BLaER1 treated with 17β-estradiol and CSF1 and Interleukin-3, amounts not matched to agents 10 nM and 100 nM (cell line): ENCODE data around the gene PIK3R2.
A peak's percentile ranks its signal among the peaks of the same experiment; 100 is the strongest.

Experiments
- H3K27ac ChIP-seq, 11 experiments: shearing (Covaris generic); formaldehyde crosslinking; 2 replicates each; pipeline ENCODE4 v1.8.1; 2022
- H3K27me3 ChIP-seq, 11 experiments: shearing (Covaris generic); formaldehyde crosslinking; 2 replicates each; pipeline ENCODE4 v1.8.1; 2022
- H3K36me3 ChIP-seq, 11 experiments: shearing (Covaris generic); formaldehyde crosslinking; 2 replicates each; pipeline ENCODE4 v1.8.1; 2022
- H3K4me1 ChIP-seq, 10 experiments: shearing (Covaris generic); formaldehyde crosslinking; 2 replicates each; pipeline ENCODE4 v1.8.1; 2022
- H3K4me2 ChIP-seq, 11 experiments: shearing (Covaris generic); formaldehyde crosslinking; 2 replicates each; pipeline ENCODE4 v1.8.1; 2022
- H3K4me3 ChIP-seq, 10 experiments: shearing (Covaris generic); formaldehyde crosslinking; 2 replicates each; pipeline ENCODE4 v1.8.1; 2022
- H3K9ac ChIP-seq, 11 experiments: shearing (Covaris generic); formaldehyde crosslinking; 2 replicates each; pipeline ENCODE4 v1.8.1; 2022
- H3K9me3 ChIP-seq, 11 experiments: shearing (Covaris generic); formaldehyde crosslinking; replicated peaks in 1 of 11; 2 replicates each; pipeline ENCODE4 v1.8.1; 2022
- H4K20me1 ChIP-seq, 11 experiments: shearing (Covaris generic); formaldehyde crosslinking; 2 replicates each; pipeline ENCODE4 v1.8.1; 2022
- Cebpa-rat ChIP-seq, 11 experiments: shearing (Covaris generic); IDR thresholded peaks; 2 replicates each; pipeline ENCODE4 v1.8.1; 2022

PIK3R2 gene

GRCh38 chr19:18202397-18202777 lies 49.4 kb downstream of the PIK3R2 start:
- peaks cover 24 to 50% (median 44%) of the 10 kb centered on the region in 10 experiments for H3K4me1 ChIP-seq
- H3K27me3 ChIP-seq = no peaks in the 10 kb centered on the region
- H4K20me1 ChIP-seq = peaks cover 0 to 21% (median 8%) of the 10 kb centered on the region in 11 experiments; a peak in 7 of 22 replicates
- H3K27ac ChIP-seq = peak overlapping the region in 2 of 11 experiments; percentile 18 to 39; a peak in 2 of 22 replicates
- H3K36me3 ChIP-seq = peaks cover 25 to 41% (median 33%) of the 10 kb centered on the region in 11 experiments; a peak in 20 of 22 replicates
- H3K9me3 ChIP-seq = no peaks in the 10 kb centered on the region
- H3K4me2 ChIP-seq = peak overlapping the region; percentile 91 to 100 (median 99)
- H3K4me3 ChIP-seq = peak overlapping the region in 9 of 10 experiments; percentile 67 to 83 (median 74); a peak in 13 of 20 replicates
- no peak for TF ChIP-seq Cebpa-rat (IDR thresholded peaks at IDR 0.05)
- peak overlapping the region in 8 of 11 experiments; percentile 54 to 74 (median 72); a peak in 13 of 22 replicates for H3K9ac ChIP-seq

GRCh38 chr19:18202778-18203407 lies 49.9 kb downstream of the PIK3R2 start:
- Histone ChIP-seq H3K4me3 (peak overlapping the region; percentile 62 to 83 (median 74)), H3K9me3 (no peaks in the 10 kb centered on the region), H3K27ac (peak overlapping the region in 4 of 11 experiments; percentile 8 to 39 (median 28); a peak in 5 of 22 replicates), H3K9ac (peak overlapping the region; percentile 26 to 74 (median 68); a peak in 20 of 22 replicates), H3K4me2 (peak overlapping the region; percentile 91 to 100 (median 99)), H4K20me1 (peaks cover 0 to 21% (median 8%) of the 10 kb centered on the region in 11 experiments; a peak in 7 of 22 replicates), H3K36me3 (peaks cover 20 to 36% (median 31%) of the 10 kb centered on the region in 11 experiments; a peak in 20 of 22 replicates), H3K4me1 (peaks cover 24 to 50% (median 44%) of the 10 kb centered on the region in 10 experiments), H3K27me3 (no peaks in the 10 kb centered on the region)
- TF ChIP-seq Cebpa-rat (IDR thresholded peaks at IDR 0.05) = no peak

DNA sequence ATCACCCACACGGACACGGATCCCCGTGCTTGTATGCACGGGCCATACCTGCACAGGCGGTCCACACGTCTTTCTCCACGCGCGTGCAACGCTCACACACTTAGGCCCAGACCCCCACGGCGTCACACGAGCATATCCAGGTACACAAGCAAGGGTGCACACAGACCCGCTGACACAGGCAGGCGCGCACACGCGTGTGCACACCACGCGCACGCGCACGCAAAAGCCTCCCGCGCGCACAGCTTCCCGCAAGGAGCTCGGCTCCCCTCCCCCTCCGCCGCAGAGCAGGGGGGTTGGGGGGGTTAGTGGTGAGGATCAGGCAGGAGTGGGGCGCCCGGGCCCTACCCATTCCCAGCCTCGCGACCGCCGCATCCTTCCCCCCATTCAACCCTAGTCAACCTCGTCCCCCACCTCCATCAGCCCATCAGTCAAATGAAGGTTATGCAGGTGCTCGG lies 50.5 kb downstream of the PIK3R2 start:
- Histone ChIP-seq H3K9me3 (no peaks in the 10 kb centered on the region), H3K9ac (peak overlapping the region; percentile 26 to 74 (median 68); a peak in 21 of 22 replicates), H3K4me2 (peak overlapping the region; percentile 91 to 100 (median 99)), H3K36me3 (peaks cover 15 to 31% (median 25%) of the 10 kb centered on the region in 11 experiments; a peak in 20 of 22 replicates), H4K20me1 (peaks cover 0 to 21% (median 8%) of the 10 kb centered on the region in 11 experiments; a peak in 7 of 22 replicates), H3K27ac (peak overlapping the region in 4 of 11 experiments; percentile 18 to 39 (median 38); a peak in 6 of 22 replicates), H3K4me3 (peak overlapping the region; percentile 62 to 83 (median 74)), H3K27me3 (no peaks in the 10 kb centered on the region), H3K4me1 (peaks cover 24 to 50% (median 44%) of the 10 kb centered on the region in 10 experiments)
- no peak for TF ChIP-seq Cebpa-rat (IDR thresholded peaks at IDR 0.05)

GRCh38 chr19:18203863-18204393 lies 51.0 kb downstream of the PIK3R2 start, which contains the start of gene RAB3A:
RAB3A (minus strand) TSS chr19:18204042; CDS start chr19:18202740, 1,302 bp downstream.
- Histone ChIP-seq H3K4me3 (peak within 1 kb of the TSS; percentile 74 to 83 (median 77)), H3K27me3 (no peaks in the 10 kb centered on the region), H4K20me1 (peaks cover 0 to 21% (median 8%) of the 10 kb centered on the region in 11 experiments; a peak in 7 of 22 replicates), H3K36me3 (peaks cover 10 to 26% (median 20%) of the 10 kb centered on the region in 11 experiments; a peak in 19 of 22 replicates), H3K4me1 (peaks cover 24 to 53% (median 44%) of the 10 kb centered on the region in 10 experiments), H3K4me2 (peak within 1 kb of the TSS; percentile 97 to 100 (median 99)), H3K9me3 (no peaks in the 10 kb centered on the region), H3K27ac (peak within 1 kb of the TSS; percentile 79 to 96 (median 91)), H3K9ac (peak within 1 kb of the TSS; percentile 84 to 95 (median 88))
- TF ChIP-seq Cebpa-rat (IDR thresholded peaks at IDR 0.05) = no peak

DNA sequence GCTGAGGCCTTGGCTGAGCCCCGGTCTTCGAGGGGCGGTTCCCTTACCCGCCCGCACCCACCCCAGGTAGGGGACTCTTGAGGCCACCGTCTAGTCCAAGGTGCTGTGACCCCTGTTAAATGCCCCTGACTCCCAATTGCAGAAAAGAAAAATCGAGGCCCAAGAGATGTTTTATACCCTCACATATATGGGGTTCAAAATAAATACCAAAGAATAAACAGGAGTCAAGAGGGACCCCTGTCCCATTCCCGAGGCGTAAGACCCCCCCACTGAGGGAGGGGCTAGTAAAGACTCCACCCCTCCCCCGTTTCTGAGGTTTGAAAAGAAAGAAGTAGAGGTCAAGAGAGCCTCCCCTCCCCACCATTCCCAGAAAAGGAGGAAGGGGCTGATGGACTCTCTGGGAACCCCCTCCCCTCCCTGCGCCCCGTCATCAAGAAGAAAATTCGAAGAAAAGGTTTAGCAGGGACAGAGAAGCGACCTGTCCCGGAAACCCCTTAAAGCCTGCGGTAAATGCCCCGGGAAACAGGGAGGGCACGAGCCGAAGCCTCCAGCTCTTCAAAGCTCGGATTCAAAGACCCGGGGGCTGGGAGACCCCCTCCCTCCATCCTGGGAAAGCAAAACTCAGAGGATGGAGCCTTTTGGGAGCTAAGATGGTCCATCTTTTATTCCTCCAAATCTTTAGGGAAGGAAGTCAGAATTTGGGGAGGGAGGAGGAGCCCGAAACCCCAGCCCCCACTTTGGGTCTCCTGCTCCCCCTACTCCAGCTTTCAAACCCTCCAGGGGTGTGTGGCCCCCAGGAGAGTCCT lies 51.6 kb downstream of the PIK3R2 start:
- no peak for TF ChIP-seq Cebpa-rat (IDR thresholded peaks at IDR 0.05)
- H3K9me3 ChIP-seq = no peaks in the 10 kb centered on the region
- H3K9ac ChIP-seq = peak overlapping the region; percentile 84 to 95 (median 88)
- peak overlapping the region; percentile 67 to 83 (median 76) for H3K4me3 ChIP-seq
- H3K4me2 ChIP-seq = peak overlapping the region; percentile 83 to 100 (median 98)
- H3K27ac ChIP-seq = peak overlapping the region; percentile 79 to 96 (median 91)
- H4K20me1 ChIP-seq = peaks cover 0 to 21% (median 8%) of the 10 kb centered on the region in 11 experiments; a peak in 7 of 22 replicates
- H3K36me3 ChIP-seq = peaks cover 3 to 19% (median 14%) of the 10 kb centered on the region in 11 experiments; a peak in 19 of 22 replicates
- H3K27me3 ChIP-seq = no peaks in the 10 kb centered on the region
- peaks cover 24 to 53% (median 44%) of the 10 kb centered on the region in 10 experiments for H3K4me1 ChIP-seq

- Histone ChIP-seq H3K4me3 (peak overlapping the region; percentile 67 to 83 (median 76)), H3K27me3 (no peaks in the 10 kb centered on the region), H3K4me2 (peak overlapping the region; percentile 83 to 100 (median 98)), H3K4me1 (peaks cover 24 to 51% (median 41%) of the 10 kb centered on the region in 10 experiments), H3K27ac (peak overlapping the region; percentile 79 to 96 (median 91)), H3K9me3 (no peaks in the 10 kb centered on the region), H3K36me3 (peaks cover 0 to 11% (median 6%) of the 10 kb centered on the region in 11 experiments; a peak in 13 of 22 replicates), H3K9ac (peak overlapping the region; percentile 84 to 95 (median 88)), H4K20me1 (peaks cover 0 to 21% (median 8%) of the 10 kb centered on the region in 11 experiments; a peak in 7 of 22 replicates)
- no peak for TF ChIP-seq Cebpa-rat (IDR thresholded peaks at IDR 0.05)
Observed at GRCh38 chr19:18205200-18205892, 52.4 kb downstream of the PIK3R2 start.

DNA sequence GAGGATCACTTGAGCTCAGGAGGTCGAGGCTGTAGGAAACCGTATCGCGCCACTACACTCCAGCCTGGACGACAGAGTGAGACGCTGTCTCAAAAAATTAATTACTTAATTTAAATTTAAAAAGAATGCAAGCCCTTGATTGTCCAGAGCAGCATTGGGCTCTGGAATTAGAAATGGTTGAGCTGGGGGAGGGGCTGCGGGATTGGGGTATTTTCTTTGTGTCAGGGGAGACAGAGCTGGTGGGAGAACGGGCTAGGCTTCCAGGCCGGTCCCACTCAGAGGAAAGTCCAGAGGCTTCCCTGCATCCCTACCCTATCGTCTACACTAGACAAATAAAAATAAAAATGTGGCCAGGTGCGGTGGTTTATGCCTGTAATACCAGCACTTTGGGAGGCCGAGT lies 53.1 kb downstream of the PIK3R2 start:
- no peaks in the 10 kb centered on the region for H3K27me3 ChIP-seq
- peaks cover 0 to 21% (median 8%) of the 10 kb centered on the region in 11 experiments; a peak in 7 of 22 replicates for H4K20me1 ChIP-seq
- H3K4me1 ChIP-seq = peaks cover 24 to 47% (median 36%) of the 10 kb centered on the region in 10 experiments
- peak overlapping the region in 10 of 11 experiments; percentile 79 to 96 (median 91); a peak in 20 of 22 replicates for H3K27ac ChIP-seq
- no peaks in the 10 kb centered on the region for H3K9me3 ChIP-seq
- peak overlapping the region; percentile 84 to 95 (median 88); a peak in 21 of 22 replicates for H3K9ac ChIP-seq
- peak overlapping the region; percentile 67 to 83 (median 76); a peak in 19 of 20 replicates for H3K4me3 ChIP-seq
- peak overlapping the region; percentile 83 to 100 (median 98) for H3K4me2 ChIP-seq
- no peak for TF ChIP-seq Cebpa-rat (IDR thresholded peaks at IDR 0.05)
- peaks cover 0 to 9% (median 5%) of the 10 kb centered on the region in 11 experiments; a peak in 5 of 22 replicates for H3K36me3 ChIP-seq
